22Rv1 (cell line): ENCODE measurements around the gene H6PD.

ENCODE experiments used
- ZFX ChIP-seq: fragments of 450-650 bp; IDR thresholded peaks from 2 replicates; pipeline ENCODE4 v1.6.1; 2017; ENCODE audit warnings: antibody characterized with exemption, borderline replicate concordance
- TF ChIP-seq, protein P1 (sequence below): fragments of 450-650 bp; IDR thresholded peaks from 2 replicates; pipeline ENCODE4 v1.5.1; 2017; ENCODE audit warnings: mild to moderate bottlenecking

DNA sequence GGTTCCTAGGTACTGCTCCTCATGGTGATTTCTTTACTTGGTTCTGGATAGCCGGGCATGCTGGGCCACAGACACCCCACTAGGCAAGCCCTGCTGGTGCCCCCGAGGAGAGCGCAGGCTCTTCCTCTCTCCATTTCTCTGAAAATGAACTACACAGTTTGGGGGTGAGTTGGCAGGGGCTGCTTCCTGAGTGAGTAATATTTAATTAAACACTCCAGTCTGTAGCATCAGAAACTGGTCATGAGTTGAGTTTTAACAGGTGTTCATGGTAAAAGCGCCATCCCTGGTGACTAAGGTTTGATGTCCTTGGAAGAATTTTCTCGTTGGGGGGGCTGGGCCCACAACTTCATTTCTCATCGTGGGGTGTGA, 59.8 kb downstream of the H6PD start:
- TF ChIP-seq, protein P1, sequence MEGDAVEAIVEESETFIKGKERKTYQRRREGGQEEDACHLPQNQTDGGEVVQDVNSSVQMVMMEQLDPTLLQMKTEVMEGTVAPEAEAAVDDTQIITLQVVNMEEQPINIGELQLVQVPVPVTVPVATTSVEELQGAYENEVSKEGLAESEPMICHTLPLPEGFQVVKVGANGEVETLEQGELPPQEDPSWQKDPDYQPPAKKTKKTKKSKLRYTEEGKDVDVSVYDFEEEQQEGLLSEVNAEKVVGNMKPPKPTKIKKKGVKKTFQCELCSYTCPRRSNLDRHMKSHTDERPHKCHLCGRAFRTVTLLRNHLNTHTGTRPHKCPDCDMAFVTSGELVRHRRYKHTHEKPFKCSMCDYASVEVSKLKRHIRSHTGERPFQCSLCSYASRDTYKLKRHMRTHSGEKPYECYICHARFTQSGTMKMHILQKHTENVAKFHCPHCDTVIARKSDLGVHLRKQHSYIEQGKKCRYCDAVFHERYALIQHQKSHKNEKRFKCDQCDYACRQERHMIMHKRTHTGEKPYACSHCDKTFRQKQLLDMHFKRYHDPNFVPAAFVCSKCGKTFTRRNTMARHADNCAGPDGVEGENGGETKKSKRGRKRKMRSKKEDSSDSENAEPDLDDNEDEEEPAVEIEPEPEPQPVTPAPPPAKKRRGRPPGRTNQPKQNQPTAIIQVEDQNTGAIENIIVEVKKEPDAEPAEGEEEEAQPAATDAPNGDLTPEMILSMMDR, result no peak
- TF ChIP-seq ZFX, result no peak
